ENCODE data around the gene GBX1.

GBX1 gene

DNA sequence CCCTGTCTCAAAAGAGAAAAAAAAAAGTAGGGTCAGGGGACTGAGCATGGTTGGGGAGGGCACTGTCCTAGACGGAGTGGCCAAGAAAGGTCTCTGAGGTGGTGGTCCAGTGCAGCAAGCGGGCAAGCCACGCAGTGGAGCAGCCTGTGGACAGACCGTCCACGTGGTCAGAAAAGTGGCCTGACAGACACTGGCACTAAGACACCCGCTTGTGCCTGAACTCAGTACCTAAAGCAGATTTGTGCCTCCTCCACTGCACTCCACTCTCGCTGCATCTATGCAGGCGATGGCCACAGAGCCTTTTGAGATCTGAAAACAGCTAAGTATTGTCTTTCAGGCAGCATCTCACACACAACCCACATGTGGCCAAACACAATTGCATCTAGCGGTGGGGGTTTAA, 10.7 kb upstream of the GBX1 start:
- TF ChIP-seq, protein P1, sequence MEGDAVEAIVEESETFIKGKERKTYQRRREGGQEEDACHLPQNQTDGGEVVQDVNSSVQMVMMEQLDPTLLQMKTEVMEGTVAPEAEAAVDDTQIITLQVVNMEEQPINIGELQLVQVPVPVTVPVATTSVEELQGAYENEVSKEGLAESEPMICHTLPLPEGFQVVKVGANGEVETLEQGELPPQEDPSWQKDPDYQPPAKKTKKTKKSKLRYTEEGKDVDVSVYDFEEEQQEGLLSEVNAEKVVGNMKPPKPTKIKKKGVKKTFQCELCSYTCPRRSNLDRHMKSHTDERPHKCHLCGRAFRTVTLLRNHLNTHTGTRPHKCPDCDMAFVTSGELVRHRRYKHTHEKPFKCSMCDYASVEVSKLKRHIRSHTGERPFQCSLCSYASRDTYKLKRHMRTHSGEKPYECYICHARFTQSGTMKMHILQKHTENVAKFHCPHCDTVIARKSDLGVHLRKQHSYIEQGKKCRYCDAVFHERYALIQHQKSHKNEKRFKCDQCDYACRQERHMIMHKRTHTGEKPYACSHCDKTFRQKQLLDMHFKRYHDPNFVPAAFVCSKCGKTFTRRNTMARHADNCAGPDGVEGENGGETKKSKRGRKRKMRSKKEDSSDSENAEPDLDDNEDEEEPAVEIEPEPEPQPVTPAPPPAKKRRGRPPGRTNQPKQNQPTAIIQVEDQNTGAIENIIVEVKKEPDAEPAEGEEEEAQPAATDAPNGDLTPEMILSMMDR (IDR thresholded peaks at IDR 0.05; ENCODE audit: low read depth, low read length), result no peak
- DNase-seq (ENCODE audit: extremely low read depth, low read depth), result no peak

DNA sequence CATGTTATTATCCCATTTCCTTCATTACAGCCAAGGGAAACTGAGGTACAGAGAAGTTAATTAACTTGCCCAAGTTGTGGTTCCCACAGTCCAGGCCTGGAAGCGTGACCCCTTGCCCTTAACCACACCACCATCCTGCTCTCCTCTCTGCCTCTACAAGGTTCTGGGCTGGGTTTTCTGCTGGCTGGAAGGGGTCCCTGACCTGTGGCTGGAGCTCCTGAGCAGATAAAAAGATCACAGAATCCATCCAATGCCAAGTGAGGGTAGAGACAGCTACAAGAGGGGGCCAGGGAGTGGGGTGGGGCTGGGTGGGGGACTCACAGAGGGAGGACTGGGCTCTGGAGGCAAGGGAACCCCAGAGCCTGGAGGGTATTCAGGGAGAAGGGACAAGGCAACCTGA, 9.8 kb upstream of the GBX1 start:
- TF ChIP-seq, protein P1 (IDR thresholded peaks at IDR 0.05; ENCODE audit: low read depth, low read length), result no peak

DNA sequence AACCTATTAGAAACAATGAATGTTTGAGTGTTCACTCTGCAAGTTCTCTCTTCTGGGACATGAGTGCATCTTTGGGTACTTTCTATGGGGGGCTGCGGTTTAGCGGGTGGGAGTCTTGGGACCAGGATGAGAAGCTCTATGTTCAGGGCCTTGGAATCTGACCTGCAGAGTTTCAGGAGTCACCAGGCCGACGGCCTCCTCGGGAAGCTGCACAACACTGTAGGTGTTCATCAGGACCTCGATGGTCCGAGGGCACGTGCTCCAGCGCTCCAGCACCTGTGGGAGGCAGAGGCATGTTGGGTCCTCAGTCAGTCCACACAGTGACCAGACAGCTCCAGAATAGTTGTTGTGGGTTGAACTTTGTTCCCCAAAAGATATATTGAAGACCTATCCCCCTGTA, 8.9 kb upstream of the GBX1 start:
- TF ChIP-seq, protein P1 (IDR thresholded peaks at IDR 0.05; ENCODE audit: low read depth, low read length), result no peak
- no peak for DNase-seq (ENCODE audit: extremely low read depth, low read depth)

More for the DNA sequence above, 9.8 kb upstream of the GBX1 start:
- no peak for DNase-seq (ENCODE audit: extremely low read depth, low read depth)

DNA sequence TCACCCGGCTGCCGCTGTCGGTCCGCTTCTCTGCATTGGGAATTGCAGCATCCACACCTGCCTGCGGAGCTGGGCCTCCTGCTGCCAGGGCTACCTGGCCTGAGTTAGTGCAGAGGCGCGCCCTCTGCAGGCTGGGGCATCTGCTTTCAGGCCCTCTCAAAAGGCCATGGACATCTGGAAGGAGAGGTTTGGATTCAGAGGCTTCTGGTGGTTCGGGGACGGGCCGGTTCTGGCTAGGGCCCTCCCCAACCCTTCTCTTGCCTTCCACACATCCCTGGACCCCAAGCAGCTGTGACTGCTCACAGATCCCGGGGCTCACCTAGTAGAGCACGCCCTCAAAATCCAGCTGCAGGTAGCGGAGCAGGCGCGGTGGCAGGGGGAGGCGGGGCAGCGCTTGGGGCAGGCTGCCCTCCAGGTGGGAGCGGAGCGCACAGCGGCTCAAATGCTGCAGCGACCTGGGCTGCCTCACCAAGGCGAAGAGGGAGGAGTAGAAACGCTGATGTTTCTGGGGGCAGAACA, 8.4 kb upstream of the GBX1 start:
- TF ChIP-seq, protein P1 (IDR thresholded peaks at IDR 0.05; ENCODE audit: low read depth, low read length), result no peak
- no peak for DNase-seq (ENCODE audit: extremely low read depth, low read depth)

DNA sequence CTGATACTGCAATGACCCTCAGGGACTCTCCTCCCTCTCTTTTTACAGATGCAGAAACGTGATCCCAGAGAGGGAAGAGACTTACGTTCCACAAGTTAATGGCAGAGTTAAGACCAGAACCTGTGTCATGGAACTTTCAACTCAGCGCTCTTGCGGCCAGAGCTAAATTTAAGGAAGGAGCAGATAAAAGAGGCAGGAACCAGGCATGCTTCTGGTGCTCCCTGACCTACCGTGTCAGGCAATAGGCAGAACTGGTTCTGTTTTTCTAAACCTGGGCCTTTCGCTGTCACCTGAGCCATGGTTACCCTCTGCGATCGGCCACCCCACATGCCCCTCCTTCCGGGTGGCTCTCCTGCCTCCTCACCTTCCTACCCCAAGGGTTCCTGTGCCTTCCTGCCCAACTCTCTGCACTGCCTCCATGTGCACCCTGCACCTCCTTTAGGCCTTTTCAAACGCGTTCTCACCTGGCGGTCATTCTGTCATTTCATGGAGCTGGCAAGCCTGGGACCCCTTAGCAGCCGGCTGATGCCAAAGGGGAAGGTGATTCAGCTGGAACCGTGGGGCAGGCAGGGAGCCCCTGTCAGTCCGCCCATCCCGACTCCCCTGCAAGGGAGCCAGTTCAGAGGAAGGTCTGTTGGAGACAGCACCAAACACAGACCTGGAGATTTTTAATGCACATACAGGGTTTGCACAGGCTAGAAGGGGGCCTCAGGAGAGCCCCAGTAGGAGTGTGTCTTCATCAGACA, 7.7 kb upstream of the GBX1 start:
- DNase-seq (ENCODE audit: extremely low read depth, low read depth), result no peak
- TF ChIP-seq, protein P1 (IDR thresholded peaks at IDR 0.05; ENCODE audit: low read depth, low read length), result no peak

DNA sequence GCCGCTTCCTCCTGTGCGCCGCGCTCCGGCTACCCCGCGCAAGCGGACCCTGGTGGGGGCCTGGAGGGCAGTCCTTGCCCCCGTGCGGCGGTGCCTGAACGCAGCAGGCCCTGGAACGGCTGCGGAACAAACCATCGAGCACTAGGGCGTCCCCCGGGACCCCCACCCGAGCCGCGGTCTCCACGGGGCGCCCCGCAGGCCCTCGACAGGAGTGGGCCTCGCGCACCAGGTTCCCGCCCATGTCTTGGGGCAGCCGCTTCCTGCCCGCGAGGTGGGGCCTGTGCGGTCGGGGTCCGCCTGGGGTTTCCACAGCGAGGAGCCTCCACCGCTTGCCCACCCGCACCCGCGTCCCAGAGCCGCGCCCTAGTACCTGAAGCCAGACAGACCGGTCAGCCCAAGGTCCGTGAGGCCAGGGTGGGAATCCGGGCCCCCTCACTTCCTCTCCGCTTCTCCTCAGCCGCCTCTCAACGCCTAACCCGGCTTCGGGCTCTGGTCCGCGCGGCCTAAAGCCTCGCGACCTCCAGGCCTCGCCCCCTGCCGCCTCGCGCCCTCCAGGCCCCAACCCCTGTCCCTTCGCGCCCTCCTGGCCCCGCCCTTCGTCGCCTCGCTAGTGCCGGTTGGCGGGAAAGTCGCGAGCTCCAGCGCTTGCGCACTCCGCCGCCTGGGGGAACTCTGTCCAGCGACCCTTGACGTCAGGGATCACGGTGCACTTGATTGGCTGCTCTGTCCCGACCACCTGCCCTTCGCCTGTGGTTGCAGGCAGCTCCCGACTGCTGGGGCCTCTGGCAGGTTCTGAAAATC, 7.0 kb upstream of the GBX1 start:
- no peak for DNase-seq (ENCODE audit: extremely low read depth, low read depth)
- TF ChIP-seq, protein P1 (IDR thresholded peaks at IDR 0.05; ENCODE audit: low read depth, low read length), result no peak

Data from AG09319 (cell line).